ENCODE data around the gene RTEL1. TPM values are rescaled to one million over a fixed set of nuclear protein-coding genes. Genes with fewer than 3 reads are reported as not detected.
"Not testable (repeated sequence)": the region's sequence is repeated elsewhere in the genome, so short reads cannot be mapped to it uniquely, and the experiment has no call there.

Gene RTEL1
- total RNA-seq, 2 experiments from 2014 or later, result 53.3 to 58.9 TPM

GRCh38 chr20:63706027-63706695 lies 48.0 kb downstream of the RTEL1 start:
- H3K27me3 Mint-ChIP-seq, result no peaks in the 10 kb centered on the region
- H3K36me3 Mint-ChIP-seq (ENCODE audit: low read depth), result peaks cover 49% of the 10 kb centered on the region
- ChIA-PET POLR2A (interaction anchor here (0.5 kb wide), 1 partner anchor 134 kb away, joined by 4 read pairs; no protein-coding TSS in a partner anchor), CTCF (interaction anchor here (0.6 to 3.4 kb wide), 5 partner anchors 8 to 159 kb away, joined by 3 to 20 read pairs (median 5); partner anchors contain the start of gene TPD52L2)
- H3K4me1 Mint-ChIP-seq, result peaks cover 43% of the 10 kb centered on the region
- peak overlapping the region; percentile 87 for H3K27ac Mint-ChIP-seq
- DNase-seq, result no peak
- no peaks in the 10 kb centered on the region for H3K9me3 Mint-ChIP-seq
- peak overlapping the region; percentile 89 for H3K4me3 Mint-ChIP-seq

- peak; percentile 79 for DNase-seq
- CTCF ChIA-PET, result interaction anchor here (0.6 to 3.4 kb wide), 14 partner anchors 9 to 332 kb away, joined by 3 to 20 read pairs (median 4); partner anchors contain the start of genes LIME1 and TPD52L2
- H3K4me3 Mint-ChIP-seq, result peak overlapping the region; percentile 89
- peak overlapping the region; percentile 87 for H3K27ac Mint-ChIP-seq
- POLR2A ChIA-PET, result interaction anchor here (0.5 to 1.2 kb wide), 2 partner anchors 34 to 133 kb away, joined by 4 read pairs; no protein-coding TSS in a partner anchor
- H3K4me1 Mint-ChIP-seq, result peaks cover 47% of the 10 kb centered on the region
- H3K27me3 Mint-ChIP-seq, result no peaks in the 10 kb centered on the region
- H3K36me3 Mint-ChIP-seq (ENCODE audit: low read depth), result peaks cover 57% of the 10 kb centered on the region
- peaks cover under 1% of the 10 kb centered on the region for H3K9me3 Mint-ChIP-seq
Measured at GRCh38 chr20:63706852-63707557, 48.9 kb downstream of the RTEL1 start.

GRCh38 chr20:63707558-63708300 lies 49.6 kb downstream of the RTEL1 start, which contains the start of the genes ARFRP1 and ZGPAT:
Gene ARFRP1 (minus strand): TSS chr20:63707976. CDS start chr20:63707091, 885 bp downstream.
Gene ZGPAT (plus strand): TSS chr20:63708039. CDS start chr20:63708581, 542 bp downstream.
- peak; percentile 88 for DNase-seq
- H3K27me3 Mint-ChIP-seq, result no peaks in the 10 kb centered on the region
- H3K27ac Mint-ChIP-seq, result peak within 1 kb of the TSS; percentile 87
- POLR2A ChIA-PET, result interaction anchor here (0.6 to 1.2 kb wide), 3 partner anchors 15 to 68 kb away, joined by 3 to 4 read pairs (median 3); no protein-coding TSS in a partner anchor
- CTCF ChIA-PET, result interaction anchor here (0.6 to 3.4 kb wide), 17 partner anchors 9 to 331 kb away, joined by 3 to 20 read pairs (median 5); partner anchors contain the start of genes LIME1, PTK6 and TPD52L2
- peaks cover 50% of the 10 kb centered on the region for H3K4me1 Mint-ChIP-seq
- peaks cover 4% of the 10 kb centered on the region for H3K9me3 Mint-ChIP-seq
- H3K4me3 Mint-ChIP-seq, result peak within 1 kb of the TSS; percentile 89
- peaks cover 64% of the 10 kb centered on the region for H3K36me3 Mint-ChIP-seq (ENCODE audit: low read depth)

- peaks cover 52% of the 10 kb centered on the region for H3K4me1 Mint-ChIP-seq
- no peaks in the 10 kb centered on the region for H3K27me3 Mint-ChIP-seq
- CTCF ChIA-PET, result interaction anchor here (0.9 to 3.4 kb wide), 15 partner anchors 10 to 330 kb away, joined by 3 to 20 read pairs (median 5); partner anchors contain the start of genes LIME1, PTK6 and TPD52L2
- POLR2A ChIA-PET, result interaction anchor here (0.6 to 1.2 kb wide), 3 partner anchors 14 to 69 kb away, joined by 3 to 4 read pairs (median 3); no protein-coding TSS in a partner anchor
- H3K27ac Mint-ChIP-seq, result peak overlapping the region; percentile 71
- H3K36me3 Mint-ChIP-seq (ENCODE audit: low read depth), result peaks cover 66% of the 10 kb centered on the region
- H3K9me3 Mint-ChIP-seq, result peaks cover 4% of the 10 kb centered on the region
- DNase-seq, result no peak
- peak overlapping the region; percentile 76 for H3K4me3 Mint-ChIP-seq
Measured at GRCh38 chr20:63708301-63709148, 50.4 kb downstream of the RTEL1 start.

GRCh38 chr20:63709149-63709527 lies 51.0 kb downstream of the RTEL1 start:
- H3K9me3 Mint-ChIP-seq, result peaks cover 4% of the 10 kb centered on the region
- POLR2A ChIA-PET, result no interaction called here

GRCh38 chr20:63711085-63711645 lies 53.1 kb downstream of the RTEL1 start:
- Mint-ChIP-seq H3K36me3 (ENCODE audit: low read depth) (peaks cover 73% of the 10 kb centered on the region), H3K9me3 (peaks cover 13% of the 10 kb centered on the region), H3K27me3 (no peaks in the 10 kb centered on the region), H3K4me1 (peaks cover 49% of the 10 kb centered on the region), H3K27ac (no peak overlapping the region), H3K4me3 (no peak overlapping the region)
- DNase-seq, result no peak
- POLR2A ChIA-PET, result no interaction called here
- CTCF ChIA-PET, result interaction anchor here (0.6 to 1.9 kb wide), 4 partner anchors 11 to 84 kb away, joined by 3 to 7 read pairs (median 4); partner anchors contain the start of gene LIME1

More at GRCh38 chr20:63709149-63709527, 51.0 kb downstream of the RTEL1 start:
- CTCF ChIA-PET, result interaction anchor here (1.3 to 3.3 kb wide), 4 partner anchors 11 to 330 kb away, joined by 4 to 12 read pairs (median 6); partner anchors contain the start of genes LIME1 and PTK6
- peak overlapping the region; percentile 76 for H3K4me3 Mint-ChIP-seq
- H3K36me3 Mint-ChIP-seq (ENCODE audit: low read depth), result peaks cover 69% of the 10 kb centered on the region
- H3K27me3 Mint-ChIP-seq, result no peaks in the 10 kb centered on the region
- H3K4me1 Mint-ChIP-seq, result peaks cover 52% of the 10 kb centered on the region
- H3K27ac Mint-ChIP-seq, result peak overlapping the region; percentile 50
- no peak for DNase-seq

GRCh38 chr20:63712191-63712590 lies 54.1 kb downstream of the RTEL1 start:
- Mint-ChIP-seq H3K4me1 (peaks cover 45% of the 10 kb centered on the region), H3K36me3 (ENCODE audit: low read depth) (peaks cover 74% of the 10 kb centered on the region), H3K27ac (no peak overlapping the region), H3K4me3 (no peak overlapping the region), H3K27me3 (no peaks in the 10 kb centered on the region), H3K9me3 (peaks cover 15% of the 10 kb centered on the region)
- POLR2A ChIA-PET, result no interaction called here
- CTCF ChIA-PET, result interaction anchor here (0.6 to 1.9 kb wide), 6 partner anchors 10 to 70 kb away, joined by 3 to 8 read pairs (median 4); partner anchors contain the start of gene LIME1
- no peak for DNase-seq

GRCh38 chr20:63714858-63715257 lies 56.7 kb downstream of the RTEL1 start:
- POLR2A ChIA-PET, result no interaction called here
- CTCF ChIA-PET, result interaction anchor here (0.6 to 0.7 kb wide), 2 partner anchors 305 to 780 kb away, joined by 3 read pairs; no protein-coding TSS in a partner anchor

GRCh38 chr20:63718996-63719395 lies 60.9 kb downstream of the RTEL1 start:
- no peaks in the 10 kb centered on the region for H3K27me3 Mint-ChIP-seq
- ChIA-PET CTCF (interaction anchor here (0.8 to 1.2 kb wide), 3 partner anchors 9 to 15 kb away, joined by 3 to 4 read pairs (median 3); partner anchors contain the start of genes ARFRP1 and ZGPAT), POLR2A (no interaction called here)
- peaks cover 84% of the 10 kb centered on the region for H3K36me3 Mint-ChIP-seq (ENCODE audit: low read depth)
- DNase-seq, result no peak
- H3K4me1 Mint-ChIP-seq, result peaks cover 29% of the 10 kb centered on the region
- H3K9me3 Mint-ChIP-seq, result peaks cover 20% of the 10 kb centered on the region
- H3K27ac Mint-ChIP-seq, result no peak overlapping the region
- no peak overlapping the region for H3K4me3 Mint-ChIP-seq

More at GRCh38 chr20:63714858-63715257, 56.7 kb downstream of the RTEL1 start:
- H3K9me3 Mint-ChIP-seq, result peaks cover 24% of the 10 kb centered on the region
- no peaks in the 10 kb centered on the region for H3K27me3 Mint-ChIP-seq
- no peak overlapping the region for H3K4me3 Mint-ChIP-seq
- peaks cover 42% of the 10 kb centered on the region for H3K4me1 Mint-ChIP-seq
- no peak overlapping the region for H3K27ac Mint-ChIP-seq
- no peak for DNase-seq
- H3K36me3 Mint-ChIP-seq (ENCODE audit: low read depth), result peaks cover 84% of the 10 kb centered on the region

GRCh38 chr20:63722967-63723622 lies 65.0 kb downstream of the RTEL1 start:
- peaks cover 40% of the 10 kb centered on the region for H3K4me1 Mint-ChIP-seq
- H3K27me3 Mint-ChIP-seq, result not testable (repeated sequence)

More at GRCh38 chr20:63722967-63723622, 65.0 kb downstream of the RTEL1 start:
- POLR2A ChIA-PET, result interaction anchor here (0.6 kb wide), 1 partner anchor 15 kb away, joined by 3 read pairs; the partner anchor contains the start of genes ARFRP1 and ZGPAT
- DNase-seq, H3K4me3 Mint-ChIP-seq: not testable (repeated sequence)
- peaks cover 76% of the 10 kb centered on the region for H3K36me3 Mint-ChIP-seq (ENCODE audit: low read depth)
- H3K9me3 Mint-ChIP-seq, result peaks cover 16% of the 10 kb centered on the region
- CTCF ChIA-PET, result interaction anchor here (0.8 to 1.2 kb wide), 6 partner anchors 11 to 186 kb away, joined by 3 to 6 read pairs (median 4); partner anchors contain the start of genes LIME1 and PTK6
- H3K27ac Mint-ChIP-seq, result peak overlapping the region; percentile 9
